GM19328 (cell line): ENCODE measurements around the gene USP32.
"Not testable (repeated sequence)": the region's sequence is repeated elsewhere in the genome, so short reads cannot be mapped to it uniquely, and the experiment has no call there.

ENCODE experiments used
- ATAC-seq: cut with Tn5 transposase; IDR thresholded peaks from one replicate; pipeline ENCODE4 v1.9.1; 2021; ENCODE audit warnings: mild to moderate bottlenecking, moderate library complexity; ENCODE audit not compliant: unreplicated experiment

USP32 gene, protein sequence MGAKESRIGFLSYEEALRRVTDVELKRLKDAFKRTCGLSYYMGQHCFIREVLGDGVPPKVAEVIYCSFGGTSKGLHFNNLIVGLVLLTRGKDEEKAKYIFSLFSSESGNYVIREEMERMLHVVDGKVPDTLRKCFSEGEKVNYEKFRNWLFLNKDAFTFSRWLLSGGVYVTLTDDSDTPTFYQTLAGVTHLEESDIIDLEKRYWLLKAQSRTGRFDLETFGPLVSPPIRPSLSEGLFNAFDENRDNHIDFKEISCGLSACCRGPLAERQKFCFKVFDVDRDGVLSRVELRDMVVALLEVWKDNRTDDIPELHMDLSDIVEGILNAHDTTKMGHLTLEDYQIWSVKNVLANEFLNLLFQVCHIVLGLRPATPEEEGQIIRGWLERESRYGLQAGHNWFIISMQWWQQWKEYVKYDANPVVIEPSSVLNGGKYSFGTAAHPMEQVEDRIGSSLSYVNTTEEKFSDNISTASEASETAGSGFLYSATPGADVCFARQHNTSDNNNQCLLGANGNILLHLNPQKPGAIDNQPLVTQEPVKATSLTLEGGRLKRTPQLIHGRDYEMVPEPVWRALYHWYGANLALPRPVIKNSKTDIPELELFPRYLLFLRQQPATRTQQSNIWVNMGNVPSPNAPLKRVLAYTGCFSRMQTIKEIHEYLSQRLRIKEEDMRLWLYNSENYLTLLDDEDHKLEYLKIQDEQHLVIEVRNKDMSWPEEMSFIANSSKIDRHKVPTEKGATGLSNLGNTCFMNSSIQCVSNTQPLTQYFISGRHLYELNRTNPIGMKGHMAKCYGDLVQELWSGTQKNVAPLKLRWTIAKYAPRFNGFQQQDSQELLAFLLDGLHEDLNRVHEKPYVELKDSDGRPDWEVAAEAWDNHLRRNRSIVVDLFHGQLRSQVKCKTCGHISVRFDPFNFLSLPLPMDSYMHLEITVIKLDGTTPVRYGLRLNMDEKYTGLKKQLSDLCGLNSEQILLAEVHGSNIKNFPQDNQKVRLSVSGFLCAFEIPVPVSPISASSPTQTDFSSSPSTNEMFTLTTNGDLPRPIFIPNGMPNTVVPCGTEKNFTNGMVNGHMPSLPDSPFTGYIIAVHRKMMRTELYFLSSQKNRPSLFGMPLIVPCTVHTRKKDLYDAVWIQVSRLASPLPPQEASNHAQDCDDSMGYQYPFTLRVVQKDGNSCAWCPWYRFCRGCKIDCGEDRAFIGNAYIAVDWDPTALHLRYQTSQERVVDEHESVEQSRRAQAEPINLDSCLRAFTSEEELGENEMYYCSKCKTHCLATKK (N-terminal part only)

DNA sequence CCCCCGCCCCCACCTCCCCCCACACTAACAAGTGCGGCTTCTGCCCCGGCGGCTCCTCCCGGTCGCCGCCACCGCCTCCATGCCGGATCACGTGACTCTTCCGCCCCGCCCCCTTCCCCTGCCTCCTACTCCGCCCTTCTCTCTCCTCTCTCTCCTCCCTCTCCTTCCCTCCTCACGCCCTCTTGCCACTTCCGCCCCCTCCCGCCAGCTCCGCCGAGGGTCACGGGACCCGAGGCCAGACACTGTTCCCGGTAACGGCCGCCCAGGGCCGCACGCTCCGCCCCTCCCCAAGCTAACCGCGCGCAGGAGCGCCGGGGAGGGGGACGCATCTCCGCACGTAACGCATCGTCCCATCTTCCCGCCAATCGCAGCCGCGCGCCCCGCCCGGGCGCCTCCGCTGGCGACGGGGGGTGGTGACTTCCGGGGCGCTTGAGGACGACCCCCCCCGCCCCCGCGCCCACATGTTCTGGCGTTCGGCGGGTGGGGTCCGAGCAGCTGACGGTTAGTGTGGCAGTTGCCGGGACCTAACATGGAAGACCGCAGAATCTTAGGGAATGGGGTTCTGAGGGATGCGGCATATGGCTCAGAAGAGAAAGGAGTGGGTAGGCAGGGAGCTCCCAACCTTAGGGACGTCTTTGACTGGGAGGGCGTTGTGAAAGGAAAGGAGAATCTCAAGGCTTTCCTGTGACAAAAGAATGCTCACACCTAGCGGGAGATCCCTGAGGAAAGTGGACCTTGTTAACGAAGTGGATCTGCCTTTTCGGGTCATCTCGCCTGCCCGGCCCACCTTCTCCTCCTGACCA is at the start of gene USP32:
Gene USP32 (minus strand): TSS at position 92 of the 803 bp plus-strand sequence. CDS start 194 bp downstream, outside the sequence.
- peak; percentile 86 for ATAC-seq

DNA sequence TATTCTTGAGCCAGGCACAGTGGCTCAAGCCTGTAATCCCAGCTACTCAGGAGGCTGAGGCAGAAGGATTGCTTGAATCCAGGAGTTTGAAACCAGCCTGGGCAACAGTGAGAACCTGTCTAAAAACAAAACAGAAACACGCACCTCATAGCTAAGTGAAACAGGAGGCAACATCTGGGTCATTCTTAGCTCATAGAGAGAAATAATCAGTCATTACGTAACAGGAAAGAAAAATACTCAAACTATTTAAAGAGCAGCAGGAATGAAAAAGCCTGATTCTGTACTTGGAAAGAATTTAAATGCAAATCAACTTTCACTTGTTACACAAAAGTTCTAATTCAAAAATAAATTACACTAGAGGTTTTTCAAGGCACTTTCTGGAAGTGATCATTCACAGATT is 47.6 kb upstream of the USP32 start:
- no peak for ATAC-seq

DNA sequence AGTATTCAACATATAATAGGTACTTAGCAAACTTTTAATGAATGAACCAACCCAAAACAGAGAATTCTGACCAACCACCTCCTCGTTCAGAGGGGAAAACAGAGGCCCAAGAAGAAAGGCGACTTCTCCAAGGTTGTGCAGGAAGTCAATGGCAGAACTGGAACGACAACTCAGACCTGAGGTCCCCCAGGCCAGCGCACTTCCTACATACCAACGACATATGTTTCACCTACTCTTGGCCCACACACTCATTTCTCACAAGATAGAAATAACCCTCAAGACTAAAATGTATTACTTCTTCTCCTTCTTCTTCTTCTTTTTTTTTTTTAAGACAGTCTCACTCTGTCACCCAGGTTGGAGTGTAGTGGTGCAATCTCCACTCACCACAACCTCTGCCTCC is 44.7 kb upstream of the USP32 start:
- no peak for ATAC-seq

DNA sequence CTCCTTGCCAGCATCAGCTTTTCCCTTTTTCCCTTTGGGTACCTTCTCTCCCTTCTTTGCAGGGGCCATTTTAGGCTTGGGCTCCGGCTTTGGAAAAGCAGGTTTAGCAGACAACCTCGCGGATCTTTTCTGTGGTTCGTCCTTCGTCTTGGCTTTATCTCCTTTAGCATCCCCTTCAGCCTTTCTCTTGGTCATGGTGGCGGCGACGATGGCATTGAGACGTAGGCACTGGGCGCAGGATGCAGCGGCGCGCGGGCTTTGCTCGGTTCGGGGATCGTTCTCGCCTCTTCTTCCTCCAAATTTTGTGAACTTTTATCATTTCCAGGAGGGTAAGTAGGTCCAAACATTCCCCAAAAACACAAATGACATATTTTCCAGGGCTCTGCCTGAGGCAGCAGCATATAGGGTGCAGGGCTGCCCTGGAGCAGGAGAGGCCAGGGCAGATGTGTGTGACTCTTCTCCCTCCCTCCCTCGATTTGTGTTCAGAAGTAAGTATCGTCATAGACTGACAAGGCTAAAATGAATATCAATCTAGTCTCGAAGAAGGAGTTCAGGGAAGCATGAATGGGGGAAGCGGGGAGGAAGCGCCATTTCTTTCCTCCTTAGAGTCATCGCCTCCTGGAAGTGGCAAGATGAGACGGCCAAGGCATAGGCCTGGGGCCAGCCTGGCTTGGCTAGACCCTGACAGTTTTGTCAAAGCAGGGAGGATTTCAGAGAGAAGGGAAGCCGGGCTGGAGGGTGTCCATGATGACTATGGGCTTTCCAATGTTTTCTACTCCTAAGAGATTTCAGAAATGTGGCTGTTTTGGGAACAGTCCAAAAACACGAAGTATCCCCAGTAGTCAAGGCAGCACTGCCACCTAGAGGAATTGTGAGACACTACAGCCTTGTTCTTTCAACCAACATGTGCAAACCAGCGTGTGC is 43.6 kb upstream of the USP32 start:
- ATAC-seq = no peak

DNA sequence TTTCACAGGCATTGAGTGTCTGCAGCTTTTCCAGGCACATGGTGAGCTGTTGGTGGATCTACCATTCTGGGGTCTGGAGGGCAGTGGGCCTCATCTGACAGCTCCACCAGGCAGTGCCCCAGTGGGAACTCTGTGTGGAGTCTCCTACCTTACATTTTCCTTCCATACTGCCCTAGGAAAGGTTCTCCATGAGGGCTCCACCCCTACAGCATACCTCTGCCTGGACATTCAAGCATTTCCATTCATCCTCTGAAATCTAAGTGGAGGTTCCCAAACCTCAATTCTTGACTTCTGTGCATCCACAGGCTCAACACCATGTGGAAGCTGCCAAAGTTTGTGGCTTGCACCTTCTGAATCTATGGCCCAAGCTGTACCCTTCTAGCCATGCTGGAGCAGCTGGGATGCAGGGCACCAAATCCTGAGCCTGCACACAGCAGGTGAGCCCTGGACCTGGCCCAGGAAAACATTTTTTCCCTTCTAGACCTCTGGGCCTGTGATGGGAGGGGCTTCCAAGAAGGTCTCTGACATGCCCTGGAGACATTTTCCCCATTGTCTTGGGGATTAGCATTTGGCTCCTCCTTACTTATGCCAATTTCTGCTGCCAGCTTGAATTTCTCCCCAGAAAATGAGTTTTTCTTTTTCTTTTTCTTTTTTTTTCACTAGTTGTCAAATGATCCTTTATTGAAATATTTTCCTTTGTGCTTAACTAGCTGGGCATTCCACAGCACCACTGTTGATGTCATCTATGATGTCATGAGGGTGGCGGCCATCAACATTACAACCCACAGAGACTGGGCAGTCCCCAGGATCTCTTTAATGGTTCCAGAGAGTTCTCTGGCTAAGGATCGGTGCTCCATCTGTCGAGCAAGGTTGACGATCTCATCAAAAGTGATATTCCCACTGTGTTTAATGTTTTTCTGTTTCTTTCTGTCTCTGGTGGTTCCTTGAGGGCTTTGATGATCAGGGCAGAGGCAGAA is 41.4 kb upstream of the USP32 start:
- ATAC-seq = not testable (repeated sequence)

DNA sequence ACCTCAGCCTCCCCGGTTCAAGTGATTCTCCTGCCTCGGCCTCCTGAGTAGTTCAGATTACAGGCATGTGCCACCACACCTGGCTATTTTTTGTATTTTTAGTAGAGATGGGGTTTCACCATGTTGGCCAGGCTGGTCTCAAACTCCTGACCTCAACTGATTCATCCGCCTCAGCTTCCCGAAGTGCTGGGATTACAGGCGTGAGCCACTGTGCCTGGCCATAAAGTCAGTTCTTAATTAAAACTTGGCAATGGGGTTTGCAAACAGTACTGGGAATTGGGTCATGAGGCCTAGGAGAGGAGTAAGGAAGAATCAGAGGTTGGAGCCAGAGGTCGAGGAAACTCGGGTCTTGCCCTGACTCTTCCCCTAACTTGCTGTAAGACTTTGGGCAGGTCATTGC is 38.6 kb upstream of the USP32 start:
- ATAC-seq = not testable (repeated sequence)

DNA sequence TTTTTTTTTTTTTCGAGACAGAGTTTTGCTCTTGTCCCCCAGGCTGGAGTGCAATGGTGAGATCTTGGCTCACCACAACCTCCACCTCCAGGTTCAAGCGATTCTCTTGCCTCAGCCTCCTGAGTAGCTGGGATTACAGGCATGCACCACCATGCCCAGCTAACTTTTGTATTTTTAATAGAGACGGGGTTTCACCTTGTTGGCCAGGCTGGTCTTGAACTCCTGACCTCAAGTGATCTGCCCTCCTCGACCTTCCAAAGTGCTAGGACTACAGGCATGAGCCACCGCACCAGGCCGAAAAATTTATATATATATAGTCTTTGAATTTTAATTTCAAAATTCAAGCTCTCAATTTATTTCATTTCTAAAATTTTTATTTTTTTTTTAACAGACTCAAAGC is 36.6 kb upstream of the USP32 start:
- not testable (repeated sequence) for ATAC-seq

DNA sequence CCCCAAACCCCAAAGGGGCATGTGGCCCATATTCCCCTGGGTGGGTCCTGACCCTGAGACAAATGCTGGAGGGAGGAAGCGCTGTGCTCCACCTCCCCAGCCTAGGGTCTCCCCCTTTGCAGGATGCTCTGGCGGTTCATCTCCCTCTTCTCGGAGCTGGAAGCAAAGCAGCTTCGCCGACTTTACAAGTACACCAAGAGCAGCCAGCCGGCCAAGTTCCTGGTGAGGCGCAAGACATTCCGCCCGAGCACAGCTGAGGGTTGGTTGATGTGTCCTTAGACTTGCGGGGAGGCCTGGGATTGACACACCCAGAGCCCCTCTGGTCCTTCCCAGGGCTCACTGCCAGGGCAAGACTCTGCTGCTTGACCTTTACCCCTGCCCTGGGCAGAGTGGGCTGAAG is 34.7 kb upstream of the USP32 start:
- no peak for ATAC-seq

DNA sequence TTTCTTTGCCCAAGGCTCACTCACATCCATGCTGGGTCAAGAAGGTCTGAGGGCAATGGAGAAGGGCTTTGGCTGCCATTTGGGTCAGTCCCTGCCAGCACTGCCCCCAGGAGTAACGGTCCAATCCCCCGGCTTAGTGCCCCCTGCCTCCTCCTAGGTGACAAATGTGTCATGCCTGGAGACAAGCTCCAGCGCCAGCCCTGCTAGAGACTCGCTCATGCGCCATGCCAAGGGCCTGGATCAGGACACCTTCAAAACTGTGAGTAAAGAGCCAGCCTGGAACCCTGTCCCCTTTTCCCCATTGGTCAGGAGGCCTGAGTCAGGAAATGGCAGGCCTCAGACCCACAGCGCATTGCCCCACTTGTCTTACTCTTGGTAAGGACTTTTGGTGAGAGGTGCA is 33.7 kb upstream of the USP32 start:
- ATAC-seq = no peak

DNA sequence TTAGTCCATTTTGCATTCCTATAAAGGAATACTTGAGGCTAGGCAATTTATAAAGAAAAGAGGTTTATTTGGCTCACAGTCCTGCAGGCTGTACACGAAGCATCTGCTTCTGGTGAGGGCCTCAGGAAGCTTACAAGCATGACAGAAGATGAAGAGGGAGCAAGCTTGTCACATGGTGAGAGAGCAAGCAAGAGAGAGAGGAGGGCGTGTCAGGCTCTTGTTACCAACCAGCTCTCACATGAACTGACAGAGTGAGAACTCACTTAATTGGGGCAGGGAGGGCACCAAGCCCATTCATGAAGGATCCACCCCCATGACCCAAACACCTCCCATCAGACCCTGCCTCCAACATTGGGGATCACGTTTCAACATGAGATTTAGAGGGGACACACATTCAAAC is 31.9 kb upstream of the USP32 start:
- ATAC-seq = no peak

DNA sequence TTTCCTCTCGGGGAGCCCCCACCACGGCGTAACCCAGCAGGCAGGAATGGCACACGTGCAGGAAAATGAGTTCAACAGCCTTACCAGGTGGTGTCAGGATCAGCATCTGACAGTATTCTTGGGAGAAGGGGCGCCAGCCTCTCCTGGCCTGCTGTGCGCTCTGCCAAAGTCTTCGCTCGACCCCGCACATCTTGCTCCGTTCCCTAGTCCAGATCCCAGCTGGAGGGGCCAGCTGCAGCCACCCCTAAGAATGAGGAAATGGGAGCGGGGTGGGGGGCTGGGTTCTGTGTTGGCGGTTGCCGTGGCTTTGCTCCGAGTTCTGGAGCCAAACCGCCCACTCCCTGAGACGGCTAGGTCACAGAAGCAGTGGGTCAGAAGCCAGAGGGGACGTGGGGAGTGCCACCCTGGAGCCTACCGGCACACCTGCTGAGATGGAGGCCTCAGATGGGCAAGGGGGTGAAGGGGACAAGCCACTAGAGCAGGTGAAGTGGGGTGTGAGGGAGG is 30.3 kb upstream of the USP32 start, which contains the start of gene CHCT1:
Gene CHCT1 (plus strand): TSS at position 328 of the 504 bp plus-strand sequence. CDS start 104 bp downstream, at position 432.
- no peak for ATAC-seq

DNA sequence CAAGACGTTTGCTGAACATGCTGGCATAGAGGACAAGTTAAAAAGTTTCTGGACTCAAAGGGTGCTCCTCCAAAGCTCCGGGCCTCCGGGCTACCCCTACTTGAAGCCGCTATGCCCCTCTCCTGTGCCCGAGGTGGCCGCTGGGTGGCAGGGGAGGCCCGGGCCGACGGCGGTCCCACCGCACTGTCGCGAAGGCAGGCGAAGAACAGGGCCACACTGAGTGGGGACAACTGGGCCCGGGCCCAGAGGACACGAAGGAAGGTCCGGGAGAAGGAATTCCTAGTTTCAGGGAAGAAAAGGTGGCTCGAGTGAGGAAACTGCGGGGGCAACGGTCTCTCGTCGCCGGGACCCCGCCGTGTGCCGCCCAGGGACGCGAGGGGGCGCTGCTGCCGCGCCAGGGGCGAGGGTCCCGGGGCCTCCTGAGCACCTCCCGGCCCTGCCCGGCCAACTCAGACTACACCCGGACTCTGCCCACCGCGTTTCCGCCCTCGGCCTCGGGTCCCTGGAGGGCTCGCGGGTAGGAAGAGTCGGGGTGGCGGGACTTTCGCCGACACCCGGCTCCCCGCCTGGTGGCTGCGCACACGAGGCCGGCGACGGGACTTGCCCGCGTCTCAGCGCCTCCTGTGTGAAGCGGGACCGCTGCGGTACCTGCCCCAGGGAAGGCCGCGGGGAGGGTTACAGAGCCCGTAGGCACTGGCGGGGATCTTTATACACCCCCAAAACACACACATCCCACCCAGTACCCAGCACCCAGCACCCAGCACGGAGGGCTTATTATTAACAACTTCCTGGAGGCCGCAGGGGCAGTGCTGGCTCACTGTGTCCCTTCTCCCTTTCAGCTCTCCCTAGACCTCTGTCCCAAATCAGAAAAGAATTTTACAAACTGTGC is 29.6 kb upstream of the USP32 start:
- peak; percentile 87 for ATAC-seq

DNA sequence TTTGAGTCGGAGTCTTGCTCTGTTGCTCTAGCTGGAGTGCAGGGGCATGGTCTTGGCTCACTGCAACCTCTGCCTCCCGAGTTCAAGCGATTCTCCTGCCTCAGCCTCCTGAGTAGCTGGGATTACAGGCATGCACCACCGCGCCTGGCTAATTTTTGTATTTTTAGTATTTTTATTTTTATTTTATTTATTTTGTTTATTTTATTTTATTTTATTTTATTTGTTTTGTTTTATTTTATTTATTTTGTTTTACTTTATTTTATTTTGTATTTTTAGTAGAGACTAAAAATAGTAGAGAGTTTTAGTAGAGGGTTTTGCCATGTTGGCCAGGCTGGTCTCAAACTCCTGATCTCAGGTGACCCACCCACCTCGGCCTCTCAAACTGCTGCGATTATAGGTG is 27.9 kb upstream of the USP32 start:
- ATAC-seq = not testable (repeated sequence)

DNA sequence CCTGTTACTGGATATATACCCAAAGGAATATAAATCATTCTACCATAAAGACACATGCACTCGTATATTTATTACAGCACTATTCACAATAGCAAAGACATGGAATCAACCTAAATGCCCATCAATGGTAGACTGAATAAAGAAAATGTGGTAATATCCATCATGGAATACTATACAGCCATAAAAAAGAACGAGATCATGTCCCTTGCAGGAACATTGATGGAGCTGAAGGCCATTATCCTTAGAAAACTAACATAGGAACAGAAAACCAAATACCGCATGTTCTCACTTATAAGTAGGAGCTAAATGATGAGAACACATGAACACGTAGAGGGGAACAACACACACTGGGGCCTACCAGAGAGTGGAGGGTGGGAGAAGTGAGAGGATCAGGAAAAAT is 27.1 kb upstream of the USP32 start:
- ATAC-seq = not testable (repeated sequence)

DNA sequence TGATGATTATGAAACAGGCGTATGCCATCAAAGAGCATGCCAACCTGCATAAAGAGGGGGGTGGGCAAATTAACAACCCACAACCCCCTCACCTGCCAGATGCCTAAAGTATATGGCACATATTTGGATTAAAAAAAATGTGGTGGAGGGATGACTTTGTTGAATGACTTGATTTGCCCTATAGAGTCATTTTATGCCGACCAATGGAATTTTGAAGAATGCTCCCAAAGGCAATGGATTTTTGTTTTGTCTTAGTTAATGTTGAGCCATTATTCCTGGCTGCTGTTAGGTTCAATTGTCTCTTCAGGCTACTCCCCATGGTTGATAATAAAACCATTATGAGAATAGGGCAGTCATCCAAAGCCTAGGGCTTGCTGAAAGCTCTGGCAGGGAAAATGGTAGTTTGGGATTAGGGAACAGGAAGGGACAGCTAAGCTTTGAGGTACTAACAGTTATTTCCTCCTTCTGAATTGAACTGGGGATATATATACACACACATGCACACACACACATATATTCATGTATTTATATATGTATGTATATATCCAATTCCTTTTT is 24.5 kb upstream of the USP32 start:
- no peak for ATAC-seq

DNA sequence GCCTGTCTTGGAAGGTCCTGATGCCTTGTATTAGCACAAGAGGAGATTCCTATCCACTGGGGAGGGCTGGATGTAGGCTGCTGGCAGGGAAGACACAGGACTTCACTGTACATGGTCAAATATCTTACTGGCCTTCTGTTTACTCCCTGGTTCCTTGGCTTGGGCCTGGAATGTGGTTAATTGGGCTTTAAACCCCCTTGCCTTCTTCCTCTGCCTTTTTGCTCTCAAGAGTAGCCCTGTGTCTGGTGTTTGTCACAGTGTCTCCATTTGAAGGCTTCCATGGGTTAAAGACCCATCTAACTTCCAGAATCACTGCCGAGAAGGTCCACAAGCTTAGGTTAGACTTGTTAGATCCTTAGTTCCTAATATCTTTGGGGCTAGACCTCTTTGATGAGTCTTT is 23.2 kb upstream of the USP32 start:
- ATAC-seq = no peak
